T-helper 2 cell (primary cell): ENCODE data around the gene VCX3A.
"Not testable (repeated sequence)": the region's sequence is repeated elsewhere in the genome, so short reads cannot be mapped to it uniquely, and the experiment has no call there.

Experiments
- DNase-seq, 5 experiments: peaks; one replicate each; pipeline versions ENCODE4 v3.0.0 to v3.0.0-alpha.2; 2012 to 2022
- total RNA-seq, 2 donors: gene quantifications; one replicate each; lab custom pipeline; 2026; lab: John Stamatoyannopoulos, UW

The VCX3A gene
- 0 reads per million in 2 donors for total RNA-seq

GRCh38 chrX:6535018-6535417 lies at the start of gene VCX3A:
Gene VCX3A (minus strand): TSS chrX:6535118. CDS start chrX:6534497, 621 bp downstream.
- not testable (repeated sequence) for DNase-seq

- no peak for DNase-seq
These were observed 39.8 kb upstream of the VCX3A start for GRCh38 chrX:6574762-6575161.

GRCh38 chrX:6568031-6568430 lies 33.1 kb upstream of the VCX3A start:
- no peak for DNase-seq

- DNase-seq, result no peak
These were observed 24.1 kb upstream of the VCX3A start for GRCh38 chrX:6558979-6559378.

GRCh38 chrX:6557690-6558089 lies 22.8 kb upstream of the VCX3A start:
- DNase-seq, result no peak

- DNase-seq, result no peak
These were observed 16.1 kb upstream of the VCX3A start for GRCh38 chrX:6550999-6551398.

GRCh38 chrX:6545712-6546111 lies 10.8 kb upstream of the VCX3A start:
- no peak for DNase-seq

- no peak for DNase-seq
These were observed 8.3 kb downstream of the VCX3A start for GRCh38 chrX:6526564-6527136.

- DNase-seq, result no peak
These were observed 17.5 kb downstream of the VCX3A start for GRCh38 chrX:6517376-6517775.

- DNase-seq, result no peak
These were observed 28.5 kb downstream of the VCX3A start for GRCh38 chrX:6506444-6506843.

- DNase-seq, result no peak
These were observed 29.0 kb downstream of the VCX3A start for GRCh38 chrX:6505960-6506359.

GRCh38 chrX:6500719-6501118 lies 34.2 kb downstream of the VCX3A start:
- DNase-seq, result no peak

- DNase-seq, result no peak
These were observed 36.6 kb downstream of the VCX3A start for GRCh38 chrX:6498324-6498723.
